Measurements from ENCODE around the gene DEPDC5. TPM values are rescaled to one million over a fixed set of nuclear protein-coding genes. Genes with fewer than 3 reads are reported as not detected.

DEPDC5 gene
- total RNA-seq, 1 donor from 2014 or later, result 13.0 TPM

DNA sequence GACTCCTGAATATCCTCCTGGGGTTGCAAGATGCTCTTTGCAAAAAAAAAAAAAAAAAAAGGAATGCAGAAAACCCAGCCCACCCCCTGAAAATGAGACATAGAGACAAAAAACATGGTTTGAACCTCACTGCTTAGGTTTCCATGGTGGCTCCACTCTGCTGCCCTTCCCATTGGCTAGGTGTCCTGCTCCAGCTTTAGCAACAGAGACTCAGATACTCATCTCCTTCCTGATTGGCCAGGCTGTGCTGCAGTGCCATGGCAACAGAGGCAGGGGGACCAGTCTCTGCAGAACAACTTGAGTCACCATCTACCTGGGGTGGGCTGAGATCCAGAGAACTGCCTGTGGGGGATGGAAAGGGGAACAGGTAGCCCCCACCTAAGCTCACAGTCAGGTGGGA is 173.2 kb downstream of the DEPDC5 start:
- H3K4me3 Mint-ChIP-seq (ENCODE audit: unreplicated experiment), result no peak overlapping the region
- H3K27ac Mint-ChIP-seq (ENCODE audit: unreplicated experiment), result no peak overlapping the region
- FAIRE-seq, result no peak
- Histone ChIP-seq H3K27me3 (ENCODE audit: insufficient read depth, low read length) (peaks cover 5% of the 10 kb centered on the region), H3K79me2 (ENCODE audit: insufficient read depth, low read length) (no peaks in the 10 kb centered on the region), H3K9ac (ENCODE audit: low read length) (no peak overlapping the region), H3K27ac (ENCODE audit: low read depth, low read length) (no peak overlapping the region), H3K4me2 (ENCODE audit: low read length) (no peak overlapping the region), H3K4me1 (ENCODE audit: insufficient read depth, low read length) (no peaks in the 10 kb centered on the region), H3K4me3 (ENCODE audit: insufficient read depth, low read depth, low read length) (no peak overlapping the region), H2AFZ (ENCODE audit: low read depth, low read length) (no peak overlapping the region), H4K20me1 (ENCODE audit: insufficient read depth, low read length) (no peaks in the 10 kb centered on the region), H3K9me3 (ENCODE audit: insufficient read depth, low read depth, low read length) (no peaks in the 10 kb centered on the region), H3K36me3 (ENCODE audit: insufficient read depth, low read length) (no peaks in the 10 kb centered on the region)
- no peak for TF ChIP-seq EZH2 (IDR thresholded peaks at IDR 0.05; ENCODE audit: insufficient read depth, low read length)
- TF ChIP-seq, protein P1, sequence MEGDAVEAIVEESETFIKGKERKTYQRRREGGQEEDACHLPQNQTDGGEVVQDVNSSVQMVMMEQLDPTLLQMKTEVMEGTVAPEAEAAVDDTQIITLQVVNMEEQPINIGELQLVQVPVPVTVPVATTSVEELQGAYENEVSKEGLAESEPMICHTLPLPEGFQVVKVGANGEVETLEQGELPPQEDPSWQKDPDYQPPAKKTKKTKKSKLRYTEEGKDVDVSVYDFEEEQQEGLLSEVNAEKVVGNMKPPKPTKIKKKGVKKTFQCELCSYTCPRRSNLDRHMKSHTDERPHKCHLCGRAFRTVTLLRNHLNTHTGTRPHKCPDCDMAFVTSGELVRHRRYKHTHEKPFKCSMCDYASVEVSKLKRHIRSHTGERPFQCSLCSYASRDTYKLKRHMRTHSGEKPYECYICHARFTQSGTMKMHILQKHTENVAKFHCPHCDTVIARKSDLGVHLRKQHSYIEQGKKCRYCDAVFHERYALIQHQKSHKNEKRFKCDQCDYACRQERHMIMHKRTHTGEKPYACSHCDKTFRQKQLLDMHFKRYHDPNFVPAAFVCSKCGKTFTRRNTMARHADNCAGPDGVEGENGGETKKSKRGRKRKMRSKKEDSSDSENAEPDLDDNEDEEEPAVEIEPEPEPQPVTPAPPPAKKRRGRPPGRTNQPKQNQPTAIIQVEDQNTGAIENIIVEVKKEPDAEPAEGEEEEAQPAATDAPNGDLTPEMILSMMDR (IDR thresholded peaks at IDR 0.05; ENCODE audit: insufficient read depth, low read depth, low read length), result no peak
- peaks cover 2% of the 10 kb centered on the region for H3K36me3 Mint-ChIP-seq (ENCODE audit: low read depth, unreplicated experiment)
- no peak for DNase-seq (ENCODE audit: low read depth)
- H3K4me1 Mint-ChIP-seq (ENCODE audit: low read depth, unreplicated experiment), result peaks cover 14% of the 10 kb centered on the region
- peaks cover 3% of the 10 kb centered on the region for H3K9me3 Mint-ChIP-seq (ENCODE audit: unreplicated experiment)
- peaks cover 9% of the 10 kb centered on the region for H3K27me3 Mint-ChIP-seq (ENCODE audit: low read depth, unreplicated experiment)

DNA sequence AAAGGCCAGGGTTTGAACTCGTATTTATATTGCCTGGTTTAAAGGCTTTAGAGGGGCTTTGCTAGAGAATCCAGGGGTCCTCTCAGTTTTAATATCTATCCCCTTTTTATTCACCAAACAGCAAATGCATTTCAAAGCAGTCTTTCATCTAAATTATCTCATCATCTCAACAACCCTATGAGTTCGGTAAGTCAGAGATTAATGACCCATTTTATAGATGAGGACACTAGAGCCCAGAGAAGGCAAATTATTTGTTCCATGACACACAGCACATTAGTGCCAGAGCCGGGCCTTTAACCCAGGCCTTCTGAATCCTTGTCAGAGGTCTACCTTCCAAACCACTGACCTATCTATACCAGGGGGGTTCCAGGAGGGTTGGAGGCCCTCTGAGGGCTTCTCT is 173.7 kb downstream of the DEPDC5 start:
- Mint-ChIP-seq H3K4me3 (ENCODE audit: unreplicated experiment) (no peak overlapping the region), H3K36me3 (ENCODE audit: low read depth, unreplicated experiment) (peaks cover 2% of the 10 kb centered on the region), H3K27me3 (ENCODE audit: low read depth, unreplicated experiment) (peaks cover 9% of the 10 kb centered on the region), H3K27ac (ENCODE audit: unreplicated experiment) (no peak overlapping the region), H3K9me3 (ENCODE audit: unreplicated experiment) (peaks cover 3% of the 10 kb centered on the region), H3K4me1 (ENCODE audit: low read depth, unreplicated experiment) (peaks cover 14% of the 10 kb centered on the region)
- no peak overlapping the region for H2AFZ ChIP-seq (ENCODE audit: low read depth, low read length)
- no peaks in the 10 kb centered on the region for H3K9me3 ChIP-seq (ENCODE audit: insufficient read depth, low read depth, low read length)
- H3K4me1 ChIP-seq (ENCODE audit: insufficient read depth, low read length), result no peaks in the 10 kb centered on the region
- DNase-seq (ENCODE audit: low read depth), result no peak
- H3K9ac ChIP-seq (ENCODE audit: low read length), result no peak overlapping the region
- no peak overlapping the region for H3K4me2 ChIP-seq (ENCODE audit: low read length)
- no peak for TF ChIP-seq EZH2 (IDR thresholded peaks at IDR 0.05; ENCODE audit: insufficient read depth, low read length)
- TF ChIP-seq, protein P1 (IDR thresholded peaks at IDR 0.05; ENCODE audit: insufficient read depth, low read depth, low read length), result no peak
- no peaks in the 10 kb centered on the region for H3K36me3 ChIP-seq (ENCODE audit: insufficient read depth, low read length)
- H4K20me1 ChIP-seq (ENCODE audit: insufficient read depth, low read length), result no peaks in the 10 kb centered on the region
- H3K79me2 ChIP-seq (ENCODE audit: insufficient read depth, low read length), result no peaks in the 10 kb centered on the region
- no peak overlapping the region for H3K4me3 ChIP-seq (ENCODE audit: insufficient read depth, low read depth, low read length)
- FAIRE-seq, result no peak
- peaks cover 5% of the 10 kb centered on the region for H3K27me3 ChIP-seq (ENCODE audit: insufficient read depth, low read length)
- H3K27ac ChIP-seq (ENCODE audit: low read depth, low read length), result no peak overlapping the region

DNA sequence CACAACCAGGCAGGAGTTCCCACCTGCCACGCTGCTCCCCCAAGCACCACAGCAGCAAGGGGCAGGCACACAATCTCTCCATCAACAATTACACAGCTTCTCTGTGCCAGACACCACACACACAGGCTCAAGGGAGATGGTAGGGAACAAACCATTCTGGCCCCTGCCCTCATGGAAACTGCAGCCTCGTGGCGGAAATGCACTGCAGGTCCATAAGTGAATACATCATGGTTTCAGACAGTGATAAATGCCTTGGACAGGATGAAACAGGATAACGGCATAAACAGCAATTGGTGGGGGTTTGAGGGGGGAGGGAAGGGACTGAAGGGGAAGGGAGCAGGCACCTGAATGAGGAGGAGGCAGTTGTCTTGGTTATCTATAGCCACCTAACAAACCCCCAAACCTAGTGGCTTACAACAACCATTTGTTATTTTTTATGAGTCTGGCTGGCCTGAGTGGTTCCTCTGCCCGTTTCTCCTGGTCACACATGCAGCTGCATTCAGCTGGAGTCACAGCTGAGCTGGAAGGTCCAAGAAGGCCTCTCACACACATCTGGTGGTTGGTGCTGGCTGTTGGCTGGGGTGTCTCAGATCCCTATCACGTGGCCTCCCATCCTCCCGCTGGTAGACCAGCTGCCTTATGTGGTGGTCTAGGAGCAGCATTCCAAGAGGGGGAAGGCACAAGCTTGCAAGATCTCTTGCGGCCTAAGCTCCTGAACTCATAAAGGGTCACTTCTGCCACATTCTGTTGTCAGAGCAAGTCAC is 175.5 kb downstream of the DEPDC5 start:
- Histone ChIP-seq H3K4me2 (ENCODE audit: low read length) (no peak overlapping the region), H3K9me3 (ENCODE audit: insufficient read depth, low read depth, low read length) (no peaks in the 10 kb centered on the region), H3K36me3 (ENCODE audit: insufficient read depth, low read length) (no peaks in the 10 kb centered on the region), H3K4me3 (ENCODE audit: insufficient read depth, low read depth, low read length) (no peak overlapping the region), H3K27ac (ENCODE audit: low read depth, low read length) (no peak overlapping the region), H2AFZ (ENCODE audit: low read depth, low read length) (no peak overlapping the region), H3K9ac (ENCODE audit: low read length) (no peak overlapping the region), H3K27me3 (ENCODE audit: insufficient read depth, low read length) (peaks cover 5% of the 10 kb centered on the region), H3K4me1 (ENCODE audit: insufficient read depth, low read length) (no peaks in the 10 kb centered on the region), H4K20me1 (ENCODE audit: insufficient read depth, low read length) (no peaks in the 10 kb centered on the region), H3K79me2 (ENCODE audit: insufficient read depth, low read length) (no peaks in the 10 kb centered on the region)
- no peak for DNase-seq (ENCODE audit: low read depth)
- Mint-ChIP-seq H3K27me3 (ENCODE audit: low read depth, unreplicated experiment) (peaks cover 19% of the 10 kb centered on the region), H3K36me3 (ENCODE audit: low read depth, unreplicated experiment) (peaks cover 2% of the 10 kb centered on the region), H3K9me3 (ENCODE audit: unreplicated experiment) (peaks cover 3% of the 10 kb centered on the region), H3K4me1 (ENCODE audit: low read depth, unreplicated experiment) (peaks cover 7% of the 10 kb centered on the region), H3K4me3 (ENCODE audit: unreplicated experiment) (no peak overlapping the region), H3K27ac (ENCODE audit: unreplicated experiment) (no peak overlapping the region)
- FAIRE-seq, result no peak
- TF ChIP-seq, protein P1 (IDR thresholded peaks at IDR 0.05; ENCODE audit: insufficient read depth, low read depth, low read length), result no peak
- TF ChIP-seq EZH2 (IDR thresholded peaks at IDR 0.05; ENCODE audit: insufficient read depth, low read length), result no peak
